Panc1 (cell line): Measurements from ENCODE around the gene PANX2. TPM values are rescaled to one million over a fixed set of nuclear protein-coding genes. Genes with fewer than 3 reads are reported as not detected.

Experiments used
- ATAC-seq: fragments of 200-7000 bp; cut with Tn5 transposase; 2 replicates; pipeline ENCODE4 v1.9.1; 2020; ENCODE audit warnings: mild to moderate bottlenecking, moderate library complexity
- BruUV-seq: library from RNA; stranded (reverse); fragments of 400-500 nt; replicated peaks from 2 replicates; lab custom pipeline; 2021; lab: Mats Ljungman, UMichigan
- CTCF ChIA-PET: fragments of 300-600 bp; sonication (Branson Sonifier 250); formaldehyde crosslinking; loops from one replicate; lab custom pipeline; 2022; ENCODE audit warnings: antibody characterized with exemption; lab: Charles Lee
- POLR2A ChIA-PET: fragments of 300-600 bp; sonication (Branson Sonifier 250); formaldehyde crosslinking; loops from one replicate; lab custom pipeline; 2022; ENCODE audit warnings: antibody characterized with exemption; lab: Charles Lee
- DNase-seq: peaks from one replicate; pipeline ENCODE4 v3.0.0-alpha.2; 2010; ENCODE audit warnings: low read depth, low spot score
- H3K27ac ChIP-seq: 2 replicates; pipeline ENCODE4 v1.5.1; 2011; ENCODE audit warnings: mild to moderate bottlenecking, low read length, inconsistent platforms
- H3K27me3 ChIP-seq: fragments of 200-500 bp; sonication (Bioruptor generic); 2 replicates; pipeline ENCODE4 v1.6.0; 2014; ENCODE audit warnings: low read length, inconsistent platforms; ENCODE audit not compliant: control insufficient read depth, insufficient read depth
- H3K36me3 ChIP-seq: fragments of 200-500 bp; sonication (Bioruptor generic); 2 replicates; pipeline ENCODE4 v1.5.1; 2014; ENCODE audit warnings: inconsistent platforms, mild to moderate bottlenecking, low read length, moderate library complexity; ENCODE audit not compliant: control insufficient read depth, insufficient read depth
- H3K4me1 ChIP-seq: 2 replicates; pipeline ENCODE4 v1.5.1; 2011; ENCODE audit warnings: inconsistent platforms, mild to moderate bottlenecking, low read length, moderate library complexity; ENCODE audit not compliant: control insufficient read depth, insufficient read depth
- H3K4me3 ChIP-seq, 2 experiments: 2 replicates each; pipeline ENCODE4 v1.5.1; 2011 to 2012; ENCODE audit warnings: low read depth in 2 of 2, low read length in 2 of 2, mild to moderate bottlenecking in 2 of 2, inconsistent platforms in 1 of 2, moderate library complexity in 1 of 2
- H3K9me3 ChIP-seq: fragments of 200-500 bp; sonication (Bioruptor generic); 2 replicates; pipeline ENCODE4 v1.5.1; 2014; ENCODE audit warnings: low read depth, mild to moderate bottlenecking, inconsistent platforms, low read length, moderate library complexity; ENCODE audit not compliant: control insufficient read depth, insufficient read depth
- CTCF ChIP-seq: fragments of 450-650 bp; IDR thresholded peaks from 2 replicates; pipeline ENCODE4 v1.5.1; 2017; ENCODE audit warnings: mild to moderate bottlenecking
- POLR2AphosphoS5 ChIP-seq: IDR thresholded peaks from 2 replicates; pipeline ENCODE4 v1.6.1; 2012; ENCODE audit warnings: mild to moderate bottlenecking, low read depth, low read length, moderate library complexity
- REST ChIP-seq, 2 experiments: IDR thresholded peaks; 2 replicates each; pipeline ENCODE4 v1.6.1; 2011 to 2012; ENCODE audit warnings: low read depth in 2 of 2, control low read depth in 1 of 2, low read length in 1 of 2, mild to moderate bottlenecking in 1 of 2, moderate library complexity in 1 of 2; ENCODE audit not compliant: insufficient read depth in 1 of 2
- SIN3A ChIP-seq: IDR thresholded peaks from 2 replicates; pipeline ENCODE4 v1.6.1; 2012; ENCODE audit warnings: low read depth, mild to moderate bottlenecking, low read length, moderate library complexity, borderline replicate concordance; ENCODE audit not compliant: insufficient read depth
- TCF7L2 ChIP-seq: IDR thresholded peaks from 2 replicates; pipeline ENCODE4 v1.6.1; 2011; ENCODE audit warnings: mild to moderate bottlenecking, low read depth, low read length, inconsistent platforms
- in situ Hi-C: cut with HindIII; loops from 2 replicates; pipeline ENCODE4 v1.10.0; 2016; ENCODE audit warnings: low sequenced_read_pairs, low pct_unique_long_range_greater_than_20kb
- intact Hi-C: fragments of 100-400 bp; cut with micrococcal nuclease; formaldehyde crosslinking; loops from one replicate; pipeline ENCODE4 v1.10.0; 2022; ENCODE audit not compliant: unreplicated experiment
- total RNA-seq: library from RNA; stranded (reverse); gene quantifications from one replicate; pipeline ENCODE4 v1.2.1, GENCODE V29; 2021; ENCODE audit not compliant: unreplicated experiment

The PANX2 gene
- total RNA-seq, 1 experiment from 2014 or later: 0.77 TPM

DNA sequence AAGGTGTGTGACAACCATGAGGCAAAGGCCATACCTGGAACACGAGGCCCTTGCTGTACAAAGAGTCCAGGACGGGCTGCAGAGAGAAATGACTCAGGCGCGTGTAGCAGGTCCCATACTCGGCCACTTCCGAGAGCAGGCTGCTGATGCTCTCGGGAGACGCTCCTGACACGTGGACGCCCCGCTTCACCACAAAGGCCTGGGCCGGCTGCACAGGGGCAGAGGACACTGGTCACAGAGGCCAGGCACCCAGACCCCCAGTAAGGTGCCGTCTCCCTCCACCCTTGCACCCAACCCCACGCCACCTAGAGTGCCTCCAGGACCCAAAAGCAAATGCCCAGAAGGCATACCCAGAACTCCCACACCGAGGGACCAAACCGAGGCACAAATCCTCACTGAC, 58.8 kb downstream of the PANX2 start:
- BruUV-seq: no TSS peak
- intact Hi-C loops: no loop called here
- Histone ChIP-seq H3K27ac (no peak overlapping the region), H3K4me3 (no peak overlapping the region), H3K36me3 (no peaks in the 10 kb centered on the region), H3K9me3 (no peaks in the 10 kb centered on the region), H3K27me3 (no peaks in the 10 kb centered on the region), H3K4me1 (no peaks in the 10 kb centered on the region)
- TF ChIP-seq TCF7L2 (no peak), CTCF (no peak), POLR2AphosphoS5 (no peak), REST (IDR thresholded peaks at IDR 0.05; ENCODE audit: insufficient read depth in 1 of 2, low read depth in 2 of 2, low read length in 1 of 2) (no peak), SIN3A (no peak)
- CTCF ChIA-PET: no interaction called here
- in situ Hi-C loops: no loop called here
- POLR2A ChIA-PET: no interaction called here
- DNase-seq (no peak), ATAC-seq (no peak)

Other genes with a start within 250 kb of the PANX2 start
- 58.2 TPM for gene PIM3, start 210.0 kb upstream of the PANX2 start, total RNA-seq
- gene IL17REL, start 158.0 kb upstream of the PANX2 start, total RNA-seq: 0.82 TPM
- gene TTLL8, start 112.4 kb upstream of the PANX2 start, total RNA-seq: not detected
- gene MLC1, start 85.3 kb upstream of the PANX2 start, total RNA-seq: not detected
- 0.10 TPM for gene MOV10L1, start 80.7 kb upstream of the PANX2 start, total RNA-seq
- 55.7 TPM for gene TRABD, start 15.2 kb downstream of the PANX2 start, total RNA-seq
- gene SELENOO, start 30.3 kb downstream of the PANX2 start, total RNA-seq: 34.3 TPM
- gene TUBGCP6, start 74.3 kb downstream of the PANX2 start, total RNA-seq: 31.3 TPM
- 71.3 TPM for gene HDAC10, start 80.5 kb downstream of the PANX2 start, total RNA-seq
- 74.6 TPM for gene MAPK12, start 91.0 kb downstream of the PANX2 start, total RNA-seq
- 77.7 TPM for gene MAPK11, start 99.6 kb downstream of the PANX2 start, total RNA-seq
- gene PLXNB2, start 136.9 kb downstream of the PANX2 start, total RNA-seq: 227 TPM
- gene DENND6B, start 156.3 kb downstream of the PANX2 start, total RNA-seq: 5.8 TPM
- gene PPP6R2, start 172.6 kb downstream of the PANX2 start, total RNA-seq: 52.8 TPM